WTC11 (cell line): Measurements from ENCODE around the gene SYT13. TPM values are rescaled to one million over a fixed set of nuclear protein-coding genes. Genes with fewer than 3 reads are reported as not detected.
"Not testable (repeated sequence)": the region's sequence is repeated elsewhere in the genome, so short reads cannot be mapped to it uniquely, and the experiment has no call there.

Experiments
- ATAC-seq: fragments of 200-7000 bp; cut with Tn5 transposase; 2 replicates; pipeline ENCODE4 v1.10.0; 2021; ENCODE audit warnings: mild to moderate bottlenecking, moderate library complexity
- CTCF ChIA-PET: fragments of 300-600 bp; sonication (Branson Sonifier 250); formaldehyde crosslinking; loops from one replicate; lab custom pipeline; 2021; ENCODE audit warnings: antibody characterized with exemption; lab: Charles Lee
- POLR2A ChIA-PET: fragments of 350-600 bp; sonication (Branson Sonifier 250); formaldehyde crosslinking; loops from one replicate; lab custom pipeline; 2021; ENCODE audit warnings: antibody characterized with exemption; lab: Charles Lee
- DNase-seq: peaks from one replicate; pipeline ENCODE4 v3.0.0; 2021; ENCODE audit warnings: low spot score
- H3K27ac Mint-ChIP-seq: 2 replicates; pipeline ENCODE4 v1.8.0; 2021; ENCODE audit warnings: mixed read lengths
- H3K27me3 Mint-ChIP-seq: 2 replicates; pipeline ENCODE4 v1.8.0; 2021; ENCODE audit warnings: low read depth, mild to moderate bottlenecking, moderate library complexity, mixed read lengths
- H3K36me3 Mint-ChIP-seq: 2 replicates; pipeline ENCODE4 v1.8.0; 2021; ENCODE audit warnings: mixed read lengths
- H3K4me1 Mint-ChIP-seq: 2 replicates; pipeline ENCODE4 v1.8.0; 2022; ENCODE audit warnings: mixed read lengths
- H3K4me3 Mint-ChIP-seq: 2 replicates; pipeline ENCODE4 v1.8.0; 2021; ENCODE audit warnings: mild to moderate bottlenecking, moderate library complexity, mixed read lengths
- H3K9me3 Mint-ChIP-seq: 2 replicates; pipeline ENCODE4 v1.8.0; 2021; ENCODE audit warnings: mixed read lengths
- ATF1 ChIP-seq: sonication (generic); formaldehyde crosslinking; IDR thresholded peaks from 2 replicates; pipeline ENCODE4 v1.8.1; 2023; ENCODE audit warnings: mild to moderate bottlenecking, moderate library complexity, missing genetic modification reagents
- ATF3 ChIP-seq: sonication (generic); formaldehyde crosslinking; conservative IDR thresholded peaks from 2 replicates; pipeline ENCODE4 v1.8.1; 2022; ENCODE audit warnings: mild to moderate bottlenecking, missing genetic modification reagents
- E2F1 ChIP-seq: sonication (generic); formaldehyde crosslinking; IDR thresholded peaks from 2 replicates; pipeline ENCODE4 v1.8.0; 2022; ENCODE audit warnings: mild to moderate bottlenecking, missing genetic modification reagents
- E2F5 ChIP-seq: sonication (generic); formaldehyde crosslinking; IDR thresholded peaks from 2 replicates; pipeline ENCODE4 v1.8.1; 2022; ENCODE audit warnings: mild to moderate bottlenecking, moderate library complexity, missing genetic modification reagents
- GRHL2 ChIP-seq: fragments of 250-450 bp; sonication (Bioruptor Pico); IDR thresholded peaks from 2 replicates; pipeline ENCODE4 v1.8.0; 2022; ENCODE audit warnings: mild to moderate bottlenecking, moderate library complexity; ENCODE audit not compliant: insufficient replicate concordance, severe bottlenecking
- IRF1 ChIP-seq: sonication (generic); formaldehyde crosslinking; IDR thresholded peaks from 2 replicates; pipeline ENCODE4 v1.8.0; 2023; ENCODE audit warnings: missing genetic modification reagents
- JUN ChIP-seq: sonication (generic); formaldehyde crosslinking; IDR thresholded peaks from 2 replicates; pipeline ENCODE4 v1.8.0; 2023; ENCODE audit warnings: mild to moderate bottlenecking, missing genetic modification reagents
- MAX ChIP-seq: sonication (generic); formaldehyde crosslinking; IDR thresholded peaks from 2 replicates; pipeline ENCODE4 v1.8.0; 2022; ENCODE audit warnings: mild to moderate bottlenecking, missing genetic modification reagents
- MXD4 ChIP-seq: fragments of 250-450 bp; sonication (Bioruptor Pico); IDR thresholded peaks from 2 replicates; pipeline ENCODE4 v1.8.0; 2021; ENCODE audit warnings: mild to moderate bottlenecking, moderate library complexity, borderline replicate concordance
- NFE2L1 ChIP-seq: sonication (generic); formaldehyde crosslinking; IDR thresholded peaks from 2 replicates; pipeline ENCODE4 v1.8.1; 2023; ENCODE audit warnings: missing genetic modification reagents
- NR3C1 ChIP-seq: sonication (generic); formaldehyde crosslinking; conservative IDR thresholded peaks from 2 replicates; pipeline ENCODE4 v1.8.1; 2023; ENCODE audit warnings: low read depth, mild to moderate bottlenecking, missing genetic modification reagents
- PREB ChIP-seq: sonication (generic); formaldehyde crosslinking; IDR thresholded peaks from 2 replicates; pipeline ENCODE4 v1.8.1; 2022; ENCODE audit warnings: mild to moderate bottlenecking, missing genetic modification reagents, moderate library complexity, borderline replicate concordance
- PRRX2 ChIP-seq: fragments of 250-450 bp; sonication (Bioruptor Pico); IDR thresholded peaks from 2 replicates; pipeline ENCODE4 v1.8.0; 2021; ENCODE audit warnings: mild to moderate bottlenecking
- SMAD3 ChIP-seq: sonication (generic); formaldehyde crosslinking; IDR thresholded peaks from 2 replicates; pipeline ENCODE4 v1.8.0; 2022; ENCODE audit warnings: missing genetic modification reagents, mild to moderate bottlenecking, borderline replicate concordance
- TEAD1 ChIP-seq: sonication (generic); formaldehyde crosslinking; IDR thresholded peaks from 2 replicates; pipeline ENCODE4 v1.8.0; 2022; ENCODE audit warnings: mild to moderate bottlenecking, missing genetic modification reagents
- TP53 ChIP-seq: sonication (generic); formaldehyde crosslinking; IDR thresholded peaks from 2 replicates; pipeline ENCODE4 v1.8.1; 2023; ENCODE audit warnings: mild to moderate bottlenecking, missing genetic modification reagents
- ZNF121 ChIP-seq: sonication (generic); formaldehyde crosslinking; IDR thresholded peaks from 2 replicates; pipeline ENCODE4 v1.8.0; 2023; ENCODE audit warnings: missing genetic modification reagents
- ZNF317 ChIP-seq: sonication (generic); formaldehyde crosslinking; IDR thresholded peaks from 2 replicates; pipeline ENCODE4 v1.8.1; 2023; ENCODE audit warnings: low read depth, mild to moderate bottlenecking, moderate library complexity, missing genetic modification reagents, borderline replicate concordance
- ZNF396 ChIP-seq: fragments of 250-450 bp; sonication (Bioruptor Pico); IDR thresholded peaks from 2 replicates; pipeline ENCODE4 v1.8.0; 2021; ENCODE audit warnings: mild to moderate bottlenecking, moderate library complexity, borderline replicate concordance
- ZNF512 ChIP-seq: sonication (generic); formaldehyde crosslinking; IDR thresholded peaks from 2 replicates; pipeline ENCODE4 v1.8.1; 2022; ENCODE audit warnings: missing genetic modification reagents, borderline replicate concordance
- ZNF532 ChIP-seq: fragments of 250-450 bp; sonication (Bioruptor Pico); IDR thresholded peaks from 2 replicates; pipeline ENCODE4 v1.9.0; 2021; ENCODE audit warnings: mild to moderate bottlenecking, borderline replicate concordance
- total RNA-seq: library from RNA; stranded (reverse); gene quantifications from 3 replicates; pipeline ENCODE4 v1.2.3, GENCODE V29; 2021

Gene SYT13
- total RNA-seq, 1 experiment from 2014 or later = 10.8 TPM

GRCh38 chr11:45250035-45250718 is 36.0 kb downstream of the SYT13 start (continued):
- TF ChIP-seq ZNF532 (CRISPR knock-in tag) = no peak
- TF ChIP-seq JUN (CRISPR knock-in tag) = no peak
- no peak for TF ChIP-seq ATF1 (CRISPR knock-in tag)
- TF ChIP-seq E2F5 = no peak
- TF ChIP-seq GRHL2 (CRISPR knock-in tag) = no peak

GRCh38 chr11:45249372-45249771 is 36.8 kb downstream of the SYT13 start:
- H3K27me3 Mint-ChIP-seq, H3K9me3 Mint-ChIP-seq, POLR2A ChIA-PET, H3K27ac Mint-ChIP-seq, ATAC-seq, DNase-seq, H3K36me3 Mint-ChIP-seq, H3K4me3 Mint-ChIP-seq, H3K4me1 Mint-ChIP-seq: not testable (repeated sequence)
- CTCF ChIA-PET = interaction anchor here (1.5 kb wide), 1 partner anchor 16 kb away, joined by 7 read pairs; no protein-coding TSS in a partner anchor

GRCh38 chr11:45248501-45249011 is 37.6 kb downstream of the SYT13 start:
- POLR2A ChIA-PET = no interaction called here
- TF ChIP-seq PRRX2 (CRISPR knock-in tag) = no peak
- no peak for TF ChIP-seq PREB
- no peak for TF ChIP-seq E2F1 (CRISPR knock-in tag)
- TF ChIP-seq ATF3 (CRISPR knock-in tag) = no peak
- no peak for TF ChIP-seq ZNF317
- no peak for TF ChIP-seq TEAD1 (CRISPR knock-in tag)
- no peak for TF ChIP-seq SMAD3
- no peak for TF ChIP-seq ZNF396 (CRISPR knock-in tag)
- no peak for TF ChIP-seq ZNF121 (CRISPR knock-in tag)
- no peak for TF ChIP-seq GRHL2 (CRISPR knock-in tag)
- TF ChIP-seq TP53 = no peak
- no peak for TF ChIP-seq ZNF512
- TF ChIP-seq IRF1 = no peak
- TF ChIP-seq MXD4 = no peak
- no peak for TF ChIP-seq NFE2L1 (CRISPR knock-in tag)
- TF ChIP-seq MAX (CRISPR knock-in tag) = no peak
- no peak for TF ChIP-seq NR3C1 (CRISPR knock-in tag)

More at GRCh38 chr11:45248501-45249011, 37.6 kb downstream of the SYT13 start:
- Mint-ChIP-seq H3K27me3 (no peaks in the 10 kb centered on the region; the same call in 1 of the 2 replicates), H3K4me3 (no peak overlapping the region), H3K9me3 (peaks cover 3% of the 10 kb centered on the region), H3K27ac (no peak overlapping the region), H3K4me1 (0 out of 2 replicates have a peak, but pooled peaks cover 5% of the 10 kb centered on the region), H3K36me3 (no peaks in the 10 kb centered on the region)
- ATAC-seq (no peak), DNase-seq (no peak)
- CTCF ChIA-PET = interaction anchor here (0.7 kb wide), 1 partner anchor 11 kb away, joined by 3 read pairs; no protein-coding TSS in a partner anchor
